HFF-Myc (cell line): ENCODE measurements around the gene R3HDM2.
A peak's percentile ranks its signal among the peaks of the same experiment; 100 is the strongest.

Source experiments
- DNase-seq: peaks from one replicate; pipeline ENCODE4 v3.0.0-alpha.2; 2011; ENCODE audit warnings: low read depth; ENCODE audit errors: extremely low read depth
- H3K4me3 ChIP-seq: replicated peaks from 2 replicates; pipeline ENCODE4 v1.5.1; 2011; ENCODE audit warnings: low read depth, mild to moderate bottlenecking, control low read depth, low read length
- CTCF ChIP-seq: IDR thresholded peaks from 2 replicates; pipeline ENCODE4 v1.5.1; 2012; ENCODE audit warnings: mild to moderate bottlenecking, low read depth, low read length, control low read depth; ENCODE audit errors: missing control alignments

Gene R3HDM2

GRCh38 chr12:57232156-57232756 is 198.6 kb downstream of the R3HDM2 start:
- no peak for TF ChIP-seq CTCF
- no peak overlapping the region for H3K4me3 ChIP-seq
- no peak for DNase-seq

- DNase-seq, result no peak
- peak overlapping the region; percentile 99 for H3K4me3 ChIP-seq
- no peak for TF ChIP-seq CTCF
Observed at GRCh38 chr12:57231276-57232021, 199.4 kb downstream of the R3HDM2 start.

- TF ChIP-seq CTCF, result no peak
- no peak for DNase-seq
- peak overlapping the region; percentile 99 for H3K4me3 ChIP-seq
Observed at GRCh38 chr12:57230381-57231155, 200.3 kb downstream of the R3HDM2 start.

DNA sequence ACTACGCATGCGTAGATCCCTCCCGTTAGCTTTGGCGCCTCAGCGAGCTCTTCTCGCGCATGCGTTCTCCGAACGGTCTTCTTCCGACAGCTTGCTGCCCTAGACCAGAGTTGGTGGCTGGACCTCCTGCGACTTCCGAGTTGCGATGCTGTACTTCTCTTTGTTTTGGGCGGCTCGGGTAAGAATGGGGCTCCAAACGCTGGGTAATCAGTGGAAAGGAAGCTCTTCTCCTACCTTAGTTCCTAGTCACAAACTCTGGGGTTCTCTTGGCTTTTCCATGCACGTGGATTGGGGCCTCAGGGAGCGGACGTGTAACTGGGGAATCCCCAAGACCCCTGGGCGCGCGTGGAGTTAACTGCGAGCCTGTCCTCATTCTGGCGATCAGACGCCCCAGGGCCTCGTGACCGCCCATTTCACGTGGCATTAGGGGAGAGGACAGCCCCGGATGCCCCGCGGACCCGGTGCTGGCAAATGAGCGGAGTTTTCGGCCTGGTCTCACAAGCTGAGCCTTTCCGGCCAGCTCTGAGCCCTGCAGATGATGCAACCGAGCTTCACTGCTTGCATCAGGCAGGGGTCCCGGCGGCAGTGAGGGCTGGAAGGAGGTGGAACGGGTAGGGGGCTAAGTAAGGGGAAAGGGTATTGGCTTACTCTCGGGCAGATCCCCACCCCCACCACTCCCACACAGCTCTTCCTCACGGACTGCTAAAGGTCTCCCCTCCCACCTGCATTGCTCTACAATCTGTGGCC is 201.0 kb downstream of the R3HDM2 start, which contains the start of gene SHMT2:
TSS of gene SHMT2 (plus strand) at position 78 of the 747 bp plus-strand sequence. CDS start at position 146, 68 bp downstream.
- DNase-seq, result peak; percentile 94
- H3K4me3 ChIP-seq, result peak within 1 kb of the TSS; percentile 99

GRCh38 chr12:57229046-57229633 is 201.7 kb downstream of the R3HDM2 start:
- no peak for TF ChIP-seq CTCF
- DNase-seq, result no peak
- peak overlapping the region; percentile 99 for H3K4me3 ChIP-seq

More for the DNA sequence above, 201.0 kb downstream of the R3HDM2 start, which contains the start of gene SHMT2:
- no peak for TF ChIP-seq CTCF
